Activated B cell treated with CpG ODN at 0.5 μM for 24 hours (primary cell): ENCODE data around the gene SSTR3. TPM values are rescaled to one million over a fixed set of nuclear protein-coding genes. Genes with fewer than 3 reads are reported as not detected.

Experiments
- ATAC-seq: fragments of 200-7000 bp; cut with Tn5 transposase; one replicate; pipeline ENCODE4 v1.10.0; 2021; ENCODE audit warnings: low read depth, mild to moderate bottlenecking, moderate library complexity
- CTCF ChIA-PET: fragments of 350-600 bp; sonication (Branson Sonifier 250); formaldehyde crosslinking; loops from one replicate; lab custom pipeline; 2021; ENCODE audit warnings: antibody characterized with exemption; lab: Charles Lee
- POLR2A ChIA-PET: fragments of 350-600 bp; sonication (Branson Sonifier 250); formaldehyde crosslinking; loops from one replicate; lab custom pipeline; 2021; ENCODE audit warnings: antibody characterized with exemption; lab: Charles Lee
- DNase-seq: peaks from one replicate; pipeline ENCODE4 v3.0.0; 2022
- H3K27ac Mint-ChIP-seq: one replicate; pipeline ENCODE4 v1.8.0; 2020; ENCODE audit warnings: mixed read lengths
- H3K27me3 Mint-ChIP-seq: one replicate; pipeline ENCODE4 v1.8.0; 2021; ENCODE audit warnings: mixed read lengths
- H3K36me3 Mint-ChIP-seq: one replicate; pipeline ENCODE4 v1.8.0; 2021; ENCODE audit warnings: low read depth, mixed read lengths
- H3K4me1 Mint-ChIP-seq: one replicate; pipeline ENCODE4 v1.8.0; 2021; ENCODE audit warnings: mixed read lengths
- H3K4me3 Mint-ChIP-seq: one replicate; pipeline ENCODE4 v1.8.0; 2020; ENCODE audit warnings: mild to moderate bottlenecking, mixed read lengths
- H3K9me3 Mint-ChIP-seq: one replicate; pipeline ENCODE4 v1.8.0; 2020; ENCODE audit warnings: mixed read lengths
- CTCF ChIP-seq: fragments of 200-600 bp; IDR thresholded peaks from one replicate; pipeline ENCODE4 v1.8.0; 2022; ENCODE audit warnings: antibody characterized with exemption, mild to moderate bottlenecking
- intact Hi-C: fragments of 100-400 bp; cut with micrococcal nuclease; formaldehyde crosslinking; loops from one replicate; pipeline ENCODE4 v1.15.1; 2024
- total RNA-seq: library from RNA; stranded (reverse); gene quantifications from 2 replicates; pipeline ENCODE4 v1.2.3, GENCODE V29; 2022

Gene SSTR3
- total RNA-seq, 1 donor from 2014 or later, result 1.8 TPM

- H3K4me3 Mint-ChIP-seq, result no peak overlapping the region
- no peak for TF ChIP-seq CTCF
- DNase-seq, result no peak
- CTCF ChIA-PET, result interaction anchor here (1.0 to 1.6 kb wide), 3 partner anchors 66 to 68 kb away, joined by 3 to 4 read pairs (median 3); no protein-coding TSS in a partner anchor
- POLR2A ChIA-PET, result no interaction called here
- no peaks in the 10 kb centered on the region for H3K9me3 Mint-ChIP-seq
- intact Hi-C loops, result loop anchor here (10.0 kb wide), 2 partner anchors 262 to 648 kb away; no protein-coding TSS in a partner anchor
- no peak for ATAC-seq
- no peak overlapping the region for H3K27ac Mint-ChIP-seq
- H3K36me3 Mint-ChIP-seq, result peaks cover 7% of the 10 kb centered on the region
- peaks cover 11% of the 10 kb centered on the region for H3K4me1 Mint-ChIP-seq
- H3K27me3 Mint-ChIP-seq, result no peaks in the 10 kb centered on the region
Observed at GRCh38 chr22:37192741-37193140, 19.5 kb downstream of the SSTR3 start.

- ChIA-PET POLR2A (no interaction called here), CTCF (interaction anchor here (1.6 kb wide), 1 partner anchor 69 kb away, joined by 4 read pairs; no protein-coding TSS in a partner anchor)
- no peak for DNase-seq
- no peak overlapping the region for H3K4me3 Mint-ChIP-seq
- no peaks in the 10 kb centered on the region for H3K9me3 Mint-ChIP-seq
- no peaks in the 10 kb centered on the region for H3K27me3 Mint-ChIP-seq
- no peak overlapping the region for H3K27ac Mint-ChIP-seq
- intact Hi-C loops, result loop anchor here (10.0 kb wide), 2 partner anchors 263 to 647 kb away; no protein-coding TSS in a partner anchor
- H3K4me1 Mint-ChIP-seq, result peaks cover 8% of the 10 kb centered on the region
- H3K36me3 Mint-ChIP-seq, result peaks cover 7% of the 10 kb centered on the region
- no peak for ATAC-seq
- TF ChIP-seq CTCF, result no peak
Observed at GRCh38 chr22:37192204-37192603, 20.1 kb downstream of the SSTR3 start.

GRCh38 chr22:37190262-37190780 is 22.0 kb downstream of the SSTR3 start:
- H3K27me3 Mint-ChIP-seq, result no peaks in the 10 kb centered on the region
- TF ChIP-seq CTCF, result no peak
- ChIA-PET POLR2A (no interaction called here), CTCF (no interaction called here)
- DNase-seq (no peak), ATAC-seq (no peak)
- no peak overlapping the region for H3K4me3 Mint-ChIP-seq
- peaks cover 17% of the 10 kb centered on the region for H3K4me1 Mint-ChIP-seq
- no peak overlapping the region for H3K27ac Mint-ChIP-seq
- no peaks in the 10 kb centered on the region for H3K9me3 Mint-ChIP-seq
- H3K36me3 Mint-ChIP-seq, result peaks cover 7% of the 10 kb centered on the region
- intact Hi-C loops, result loop anchor here (10.0 kb wide), 2 partner anchors 264 to 646 kb away; no protein-coding TSS in a partner anchor

GRCh38 chr22:37188901-37189466 is 23.3 kb downstream of the SSTR3 start:
- CTCF ChIA-PET, result no interaction called here
- DNase-seq, result no peak
- H3K27ac Mint-ChIP-seq, result no peak overlapping the region
- peaks cover 15% of the 10 kb centered on the region for H3K4me1 Mint-ChIP-seq
- no peaks in the 10 kb centered on the region for H3K9me3 Mint-ChIP-seq
- no peak overlapping the region for H3K4me3 Mint-ChIP-seq
- no peaks in the 10 kb centered on the region for H3K27me3 Mint-ChIP-seq
- no peak for TF ChIP-seq CTCF
- intact Hi-C loops, result no loop called here
- H3K36me3 Mint-ChIP-seq, result peaks cover 7% of the 10 kb centered on the region
- no peak for ATAC-seq
- POLR2A ChIA-PET, result no interaction called here

GRCh38 chr22:37187891-37188761 is 24.2 kb downstream of the SSTR3 start, which contains the start of gene C1QTNF6:
Gene C1QTNF6, minus strand, starts transcription at chr22:37188247. Its CDS starts 34 bp downstream, at chr22:37188213.
- CTCF ChIA-PET, result no interaction called here
- H3K4me3 Mint-ChIP-seq, result no peak within 1 kb of the TSS

More at GRCh38 chr22:37187891-37188761, 24.2 kb downstream of the SSTR3 start, which contains the start of gene C1QTNF6:
- intact Hi-C loops, result no loop called here
- DNase-seq, result no peak
- Mint-ChIP-seq H3K36me3 (peaks cover 7% of the 10 kb centered on the region), H3K27me3 (no peaks in the 10 kb centered on the region), H3K9me3 (no peaks in the 10 kb centered on the region), H3K27ac (no peak within 1 kb of the TSS), H3K4me1 (peaks cover 9% of the 10 kb centered on the region)
- POLR2A ChIA-PET, result no interaction called here
- ATAC-seq, result no peak
- TF ChIP-seq CTCF, result no peak
